HG03342 (cell line): Measurements from ENCODE around the gene DDRGK1.
"Not testable (repeated sequence)": the region's sequence is repeated elsewhere in the genome, so short reads cannot be mapped to it uniquely, and the experiment has no call there.

Experiments
- ATAC-seq: cut with Tn5 transposase; IDR thresholded peaks from one replicate; pipeline ENCODE4 v1.9.1; 2021; ENCODE audit warnings: mild to moderate bottlenecking, moderate library complexity; ENCODE audit not compliant: unreplicated experiment

DDRGK1 gene

DNA sequence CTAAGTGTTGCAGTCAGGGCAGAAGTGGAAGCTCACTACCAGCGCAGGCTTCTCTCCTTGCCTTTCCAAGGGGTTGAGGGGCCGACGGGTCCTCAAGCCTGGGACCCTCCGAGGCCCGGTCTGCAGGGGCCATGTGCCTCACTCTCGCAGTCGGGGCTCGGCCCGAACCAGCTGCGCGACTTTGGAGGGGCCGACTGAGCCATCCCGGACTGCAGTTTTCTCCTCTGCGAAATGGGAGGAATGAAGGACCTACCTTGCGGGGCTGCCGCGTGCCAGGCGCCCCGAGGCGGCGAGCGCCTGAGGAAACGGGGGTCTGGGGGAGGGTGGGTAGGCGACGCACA is 36.8 kb downstream of the DDRGK1 start:
- ATAC-seq, result no peak

DNA sequence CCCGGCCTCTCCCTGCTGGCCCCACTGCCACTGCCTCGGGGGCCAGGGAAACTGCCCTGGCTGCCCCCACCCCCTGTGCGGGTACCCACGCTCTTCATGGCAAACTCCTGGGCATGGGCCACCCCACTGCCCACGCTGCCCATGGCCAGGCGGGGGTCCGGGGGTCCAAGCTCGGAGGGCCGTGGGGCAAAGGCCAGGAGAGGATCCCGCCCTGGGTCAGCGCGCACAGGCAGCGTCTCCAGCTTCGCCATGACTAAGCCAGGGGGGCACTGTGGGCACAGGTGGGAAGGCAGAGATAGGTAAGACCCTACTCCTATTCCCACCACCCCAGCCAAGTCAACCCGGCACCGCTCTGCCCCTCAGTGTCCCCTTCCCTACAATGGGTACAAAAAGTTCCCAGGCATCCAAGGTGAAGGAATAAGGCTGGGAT is 37.6 kb downstream of the DDRGK1 start:
- ATAC-seq, result no peak

DNA sequence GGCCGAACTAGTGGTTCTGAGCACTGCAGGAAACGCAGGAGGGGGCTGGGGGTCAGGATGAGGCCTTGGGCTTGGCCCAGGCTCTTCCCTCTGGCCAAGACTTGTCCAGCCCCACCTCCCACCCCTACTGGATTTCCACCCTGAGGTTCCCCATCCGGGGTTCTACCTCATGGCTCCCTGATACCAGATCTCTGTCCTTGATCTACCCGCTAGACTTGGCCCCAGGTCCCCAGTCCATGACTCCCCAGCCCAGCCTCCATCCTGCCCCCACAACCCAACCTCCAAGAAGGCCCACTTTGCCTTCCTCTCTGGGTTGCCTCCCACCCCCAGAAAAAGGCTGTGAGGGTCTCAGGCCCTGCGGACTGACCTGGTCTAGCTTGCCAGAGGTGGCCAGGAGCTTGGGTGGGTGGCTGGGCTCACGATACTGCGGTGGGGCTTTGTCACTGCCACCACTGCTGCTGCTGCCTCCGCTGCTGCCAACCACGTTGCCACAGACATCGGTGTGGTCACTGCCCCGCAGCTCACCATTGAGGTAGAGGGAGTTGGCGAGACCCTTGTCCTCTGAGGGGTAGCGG is 38.1 kb downstream of the DDRGK1 start:
- ATAC-seq, result no peak

DNA sequence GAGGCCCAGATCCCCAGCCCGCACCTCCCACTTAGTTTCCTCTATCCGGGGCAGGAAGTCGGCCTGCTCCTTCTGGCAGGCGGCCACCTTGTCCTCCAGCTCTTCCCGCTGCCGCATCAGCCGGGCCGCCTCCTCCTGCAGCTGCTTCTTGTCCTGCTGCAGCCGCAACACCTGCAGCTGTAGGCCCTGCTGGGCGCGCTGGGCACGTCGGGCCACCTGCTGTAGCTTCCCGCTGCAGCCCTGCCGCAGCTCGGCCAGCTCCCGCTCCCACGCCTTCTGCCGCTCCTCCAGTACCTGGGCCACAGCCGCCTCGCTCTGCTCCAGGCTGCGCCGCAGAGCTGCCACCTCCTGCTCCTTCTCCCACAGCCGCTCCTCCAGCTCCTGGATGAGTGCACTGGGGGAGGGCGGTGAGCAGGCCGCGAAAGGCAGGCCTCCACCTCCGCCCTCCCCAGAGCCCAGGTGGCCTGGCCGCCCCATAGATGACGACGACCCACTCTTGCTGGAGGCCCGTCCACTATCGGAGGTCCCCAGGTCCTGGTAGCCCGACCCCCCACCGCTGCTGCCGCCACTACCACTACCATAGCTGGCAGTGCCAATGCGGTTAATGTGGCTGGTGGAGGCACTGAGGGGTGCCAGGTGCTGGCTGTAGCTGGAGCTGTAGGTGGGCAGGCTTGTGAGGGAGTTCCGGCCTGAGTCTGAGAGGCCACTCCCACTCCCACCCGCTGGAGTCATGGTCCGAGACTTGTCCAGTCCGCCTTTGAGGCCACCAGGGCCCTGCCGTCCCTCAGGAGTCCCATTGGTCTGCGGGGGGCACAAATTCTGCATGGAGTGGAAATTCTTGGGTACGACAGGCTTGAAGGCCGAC is 38.8 kb downstream of the DDRGK1 start:
- no peak for ATAC-seq

DNA sequence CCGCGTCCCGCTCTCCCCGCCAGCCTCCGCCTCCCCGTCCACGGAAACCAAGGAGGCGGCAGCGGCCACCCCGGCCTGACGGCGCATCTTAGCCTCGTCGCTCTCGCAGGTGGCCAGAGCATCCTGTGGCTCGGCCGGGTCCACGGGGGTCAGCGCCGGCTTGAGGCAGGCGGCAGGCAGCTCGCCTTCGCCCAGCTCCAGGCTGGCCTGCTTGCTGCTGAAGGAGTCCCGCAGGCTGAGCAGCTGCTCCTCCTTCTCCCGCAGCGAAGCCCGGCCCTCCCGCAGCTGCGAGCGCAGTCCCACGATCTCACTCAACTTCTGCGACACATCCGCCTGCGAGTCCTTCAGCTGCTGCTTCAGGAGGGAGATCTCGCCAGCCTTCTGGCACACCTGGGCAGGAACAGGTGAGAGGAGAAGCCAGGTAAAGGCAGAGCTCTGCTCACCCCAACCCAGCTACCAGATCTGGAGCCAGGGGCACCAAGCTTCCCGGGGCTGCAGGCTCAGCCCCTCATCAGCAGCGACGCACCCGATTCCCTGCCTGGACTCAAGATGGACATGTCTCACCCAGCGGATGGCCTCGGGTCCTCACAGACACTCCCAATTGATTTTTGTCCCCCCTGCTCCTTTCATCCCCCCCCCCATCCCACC is 39.6 kb downstream of the DDRGK1 start:
- ATAC-seq, result no peak

DNA sequence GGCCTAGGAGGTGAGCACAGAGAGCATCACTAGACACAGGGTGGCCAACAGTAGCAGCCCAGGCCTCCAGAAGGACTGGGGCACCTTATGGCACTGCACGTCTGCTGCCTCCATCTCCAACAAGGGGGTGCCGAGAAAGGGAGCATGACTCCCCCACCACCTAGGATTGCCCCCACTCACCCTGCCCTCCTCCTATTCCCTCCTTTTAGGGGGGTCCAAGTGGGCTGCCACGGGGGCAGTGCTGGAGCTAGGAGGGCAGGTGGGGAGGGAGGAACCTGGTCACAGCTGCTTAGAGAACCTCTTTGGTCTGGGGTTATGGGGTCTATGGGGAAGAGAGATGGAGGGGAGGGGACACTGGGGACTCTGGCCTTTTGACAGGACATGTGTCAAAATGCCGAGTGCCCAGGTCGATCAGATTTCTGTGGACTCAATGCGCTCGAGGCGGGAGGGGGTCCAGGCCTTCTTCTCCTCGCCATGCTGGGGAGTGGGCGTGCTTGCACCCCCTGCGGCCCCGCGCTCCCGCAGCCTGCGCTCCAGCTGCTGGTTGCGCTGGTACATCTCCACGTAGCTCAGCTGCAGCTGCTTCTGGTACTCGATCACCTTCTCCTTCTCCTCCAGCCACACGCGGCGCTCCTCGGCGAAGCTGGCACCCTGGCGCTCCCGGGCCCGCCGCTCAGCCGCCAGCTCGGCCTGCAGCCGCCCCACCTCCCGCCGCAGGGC is 40.3 kb downstream of the DDRGK1 start:
- no peak for ATAC-seq

DNA sequence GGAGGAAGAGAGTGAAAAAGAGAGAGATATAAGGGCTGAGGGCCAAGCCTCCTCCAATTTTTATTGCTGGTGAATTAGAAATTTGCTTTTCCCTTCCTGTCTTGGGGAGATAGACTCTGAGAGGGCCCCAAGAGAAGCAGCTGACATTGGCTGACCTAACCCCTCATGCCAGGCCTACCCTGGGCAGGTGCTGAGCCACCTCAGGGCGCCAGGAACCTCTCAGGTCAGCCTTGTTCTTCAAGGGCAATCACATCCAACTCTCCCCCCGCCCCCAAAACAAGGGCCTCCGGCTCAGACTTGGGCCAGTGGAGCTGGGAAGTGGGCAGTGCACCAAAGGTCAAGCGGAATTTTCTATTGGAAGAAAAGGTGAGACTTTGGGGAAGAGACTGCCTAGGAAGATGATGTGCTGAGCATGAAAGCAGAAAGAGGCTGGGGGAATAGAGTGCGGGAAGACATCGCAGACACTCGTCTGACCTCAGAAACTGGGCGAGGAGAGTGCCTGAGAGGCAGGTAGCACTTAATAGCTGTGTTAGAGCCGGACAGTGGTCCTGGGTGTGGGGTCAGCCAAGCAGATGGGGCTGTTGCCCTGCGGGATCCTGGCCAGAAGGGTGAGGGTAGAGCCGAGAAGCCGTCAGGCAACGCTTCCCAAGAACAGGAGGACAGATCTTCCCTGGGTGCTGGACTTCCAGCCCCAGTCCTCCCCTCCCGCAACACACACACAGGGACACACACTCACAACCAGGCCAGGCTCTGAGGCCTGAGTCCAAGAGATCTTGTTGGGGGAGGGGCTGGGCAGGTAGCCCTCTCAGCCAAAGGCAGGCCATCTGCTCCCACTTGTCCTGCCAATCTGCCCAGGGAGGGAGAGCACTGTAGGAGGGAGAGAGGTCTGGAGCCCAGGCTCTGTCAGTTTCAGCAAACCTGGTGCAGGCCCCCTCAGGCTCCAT is 41.1 kb downstream of the DDRGK1 start:
- no peak for ATAC-seq

DNA sequence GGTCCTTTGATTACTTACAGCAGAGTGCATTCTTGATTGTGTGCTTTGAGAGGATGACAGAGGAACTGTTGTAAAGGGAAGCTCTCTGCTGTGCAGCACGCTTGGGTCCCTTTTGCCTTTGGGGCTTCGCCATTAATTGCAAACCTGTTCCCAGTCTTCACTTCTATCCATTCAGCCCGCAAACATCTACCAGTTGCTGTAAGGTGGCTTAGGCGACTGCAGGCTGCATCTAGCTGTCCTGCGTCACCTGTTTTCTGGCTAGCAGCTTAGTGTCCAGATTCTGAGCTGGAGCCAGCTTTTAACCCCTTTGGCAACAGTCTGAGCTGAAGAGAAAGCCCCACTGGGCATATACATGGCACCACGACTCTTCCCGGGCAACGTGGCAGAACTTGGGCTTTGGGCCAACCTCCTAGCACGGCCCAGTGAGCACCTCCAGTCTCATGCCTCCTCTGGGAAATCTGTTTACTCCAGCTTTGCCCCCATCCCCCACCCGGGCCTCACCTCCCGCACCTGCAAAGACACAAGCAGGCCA is 42.3 kb downstream of the DDRGK1 start:
- no peak for ATAC-seq

DNA sequence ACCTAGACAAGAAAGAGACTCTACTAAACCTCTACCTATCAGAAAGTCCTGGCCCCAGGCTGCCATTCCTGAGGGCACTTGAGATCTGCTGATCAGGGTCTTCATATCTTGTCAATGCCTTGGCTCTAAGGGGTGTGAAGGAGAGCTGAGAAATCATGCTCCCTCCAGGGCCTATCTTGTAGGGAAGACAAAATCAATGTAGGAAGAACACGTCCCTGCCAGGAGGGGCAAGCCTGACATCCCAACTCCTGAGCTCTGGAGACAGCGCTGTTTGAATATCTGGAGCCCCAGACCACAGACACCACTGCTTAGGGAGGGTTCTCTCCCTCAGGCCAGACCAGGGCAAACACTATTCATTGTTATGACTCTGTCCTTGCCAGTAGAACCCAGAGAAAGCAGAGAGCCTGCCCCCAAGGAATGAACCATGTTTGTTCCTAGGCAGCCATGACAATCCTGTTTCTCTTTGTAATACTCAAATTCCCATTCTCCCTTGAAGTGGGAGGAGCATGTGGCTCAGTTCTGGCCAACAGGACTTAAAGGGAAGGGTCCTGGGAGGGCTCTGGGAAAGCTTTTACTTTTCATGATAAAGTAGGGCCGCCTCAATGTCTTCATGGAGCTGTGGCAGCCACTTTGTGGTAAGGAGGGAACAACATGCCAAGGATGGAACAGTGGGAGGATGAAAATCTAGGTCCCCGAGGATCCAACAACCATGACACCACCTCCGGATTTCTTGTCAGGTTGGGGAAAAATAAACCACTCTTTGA is 43.0 kb downstream of the DDRGK1 start:
- no peak for ATAC-seq

DNA sequence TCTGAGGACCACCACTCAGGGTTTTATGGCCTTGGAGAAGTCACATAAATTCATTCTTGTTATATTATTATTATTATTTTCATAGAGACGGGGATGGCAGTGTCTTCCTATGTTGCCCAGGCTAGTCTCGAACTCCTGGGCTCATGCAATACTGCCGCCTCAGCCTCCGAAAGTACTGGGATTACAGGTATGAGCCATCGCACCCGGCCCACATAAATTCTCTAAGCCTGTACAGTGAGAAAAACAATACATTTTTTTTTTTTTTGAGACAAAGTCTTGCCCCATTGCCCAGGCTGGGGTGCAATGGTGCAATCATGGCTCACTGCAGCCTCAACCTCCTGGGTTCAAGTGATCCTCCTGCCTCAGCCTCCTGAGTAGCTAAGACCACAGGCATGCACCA is 44.1 kb downstream of the DDRGK1 start:
- ATAC-seq, result no peak

DNA sequence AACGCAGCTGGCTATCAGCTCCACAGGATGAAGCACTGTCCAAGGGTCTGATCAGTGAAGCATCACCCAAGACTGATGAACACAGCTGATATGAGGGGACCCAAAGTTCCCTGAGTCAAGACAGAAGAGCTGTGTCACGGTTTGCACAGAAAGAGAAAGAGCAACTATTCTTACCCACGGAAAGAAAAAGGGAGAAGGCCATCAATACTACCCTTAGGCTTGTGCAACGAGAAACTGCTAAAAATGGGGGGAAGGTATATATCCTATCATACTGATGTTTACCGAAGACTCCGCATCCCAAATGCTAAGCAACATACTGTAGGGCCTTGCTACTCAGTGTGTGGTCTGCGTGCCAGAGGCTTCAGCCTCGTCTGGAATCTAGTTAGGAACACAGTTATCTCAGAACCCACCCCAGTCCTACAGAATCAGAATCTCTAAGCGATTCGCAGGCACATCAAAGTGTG is 45.5 kb downstream of the DDRGK1 start:
- ATAC-seq, result no peak

DNA sequence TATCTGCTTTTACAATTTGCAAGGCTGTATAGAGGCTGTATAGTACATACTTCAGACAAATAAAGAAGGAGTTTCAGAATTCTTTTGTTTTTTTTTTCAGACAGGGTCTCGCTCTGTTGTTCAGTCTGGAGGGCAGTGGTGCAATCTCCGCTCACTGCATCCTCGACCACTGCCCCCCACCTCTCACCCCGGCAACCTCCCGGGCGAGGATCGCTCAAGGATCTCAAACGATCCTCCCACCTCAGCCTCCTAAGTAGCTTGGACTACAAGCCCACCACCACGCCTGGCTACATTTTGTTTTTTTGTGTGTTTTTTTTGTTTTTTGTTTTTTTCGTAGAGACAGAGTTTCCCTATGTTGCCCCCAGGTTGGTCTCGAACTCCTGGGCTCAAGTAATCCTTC is 46.7 kb downstream of the DDRGK1 start:
- no peak for ATAC-seq

DNA sequence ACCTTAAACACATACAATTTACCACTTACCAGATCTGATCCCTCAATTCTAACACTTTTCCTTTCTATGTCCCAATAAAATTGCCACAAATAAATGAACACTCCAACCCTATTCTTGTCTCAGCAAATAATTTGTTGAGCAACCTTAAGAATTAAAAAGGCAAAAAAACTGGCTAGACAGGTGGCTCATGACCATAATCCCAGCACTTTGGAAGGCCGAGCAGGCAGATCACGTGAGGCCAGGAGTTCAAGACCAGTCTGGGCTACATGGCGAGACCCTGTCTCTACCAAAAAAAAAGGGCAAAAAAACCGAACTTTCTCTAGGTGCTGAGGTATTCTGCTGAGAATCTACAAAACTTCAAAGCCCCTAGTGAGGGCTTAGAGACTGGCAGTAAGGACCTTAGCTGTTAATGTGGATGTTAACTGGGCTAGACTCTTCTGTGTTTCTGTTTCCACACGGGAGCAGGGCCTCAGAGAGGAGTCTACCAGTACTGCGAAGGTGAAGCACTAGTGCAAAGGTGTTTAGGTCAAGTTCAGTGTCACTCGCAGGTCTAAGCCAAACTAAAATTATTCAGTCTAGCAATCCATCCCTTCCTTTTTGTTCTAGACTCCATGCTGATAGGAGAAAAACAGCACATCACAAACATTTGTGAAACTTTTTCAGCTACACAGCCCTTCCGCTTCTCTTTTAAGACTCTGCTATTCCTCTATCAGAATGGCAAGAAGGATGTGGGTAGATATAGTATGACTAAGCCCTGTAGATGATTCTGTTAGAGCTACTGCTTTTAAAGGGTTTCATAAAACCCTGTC is 47.5 kb downstream of the DDRGK1 start:
- no peak for ATAC-seq

DNA sequence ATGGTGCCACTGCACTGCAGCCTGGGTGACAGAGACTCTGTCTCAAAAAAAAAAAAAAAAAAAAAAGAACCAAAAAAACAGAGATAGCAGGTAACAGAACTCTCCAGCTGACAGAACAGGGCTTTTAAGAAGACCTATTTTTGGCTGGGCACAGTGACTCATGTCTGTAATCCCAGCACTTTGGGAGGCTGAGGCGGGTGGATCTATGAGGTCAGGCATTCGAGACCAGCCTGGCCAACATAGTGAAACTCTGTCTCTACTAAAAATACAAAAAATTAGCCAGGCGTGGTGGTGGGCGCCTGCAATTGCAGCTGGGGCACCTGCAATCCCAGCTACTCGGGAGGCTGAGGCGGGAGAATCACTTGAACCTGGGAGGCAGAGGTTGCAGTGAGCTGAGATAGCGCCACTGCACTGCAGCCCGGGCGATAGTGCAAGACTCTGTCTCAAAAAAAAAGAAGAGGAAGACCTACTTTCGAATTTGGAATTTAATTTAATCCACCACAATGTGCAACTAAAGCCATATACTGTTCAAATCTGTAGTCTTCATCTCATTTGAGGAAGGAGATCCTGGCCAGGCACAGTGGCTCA is 52.3 kb downstream of the DDRGK1 start:
- not testable (repeated sequence) for ATAC-seq

DNA sequence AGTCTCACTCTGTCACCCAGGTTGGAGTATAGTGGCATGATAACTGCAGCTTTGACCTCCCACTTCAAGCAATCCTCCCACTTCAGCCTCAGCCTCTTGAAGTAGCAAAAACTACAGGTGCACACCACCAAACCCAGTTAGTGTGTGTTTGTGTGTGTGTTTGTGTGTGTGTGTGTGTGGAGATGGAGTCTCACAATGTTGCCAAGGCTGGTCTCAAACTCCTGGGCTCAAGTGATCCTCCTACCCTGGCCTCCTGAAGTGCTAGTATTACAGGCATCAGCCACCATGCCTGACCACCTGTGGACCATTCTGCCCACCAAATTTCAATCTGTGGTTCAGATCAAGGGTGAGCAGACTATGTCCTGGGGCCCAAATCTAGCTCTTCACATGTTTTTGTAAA is 53.6 kb downstream of the DDRGK1 start:
- ATAC-seq, result no peak

DNA sequence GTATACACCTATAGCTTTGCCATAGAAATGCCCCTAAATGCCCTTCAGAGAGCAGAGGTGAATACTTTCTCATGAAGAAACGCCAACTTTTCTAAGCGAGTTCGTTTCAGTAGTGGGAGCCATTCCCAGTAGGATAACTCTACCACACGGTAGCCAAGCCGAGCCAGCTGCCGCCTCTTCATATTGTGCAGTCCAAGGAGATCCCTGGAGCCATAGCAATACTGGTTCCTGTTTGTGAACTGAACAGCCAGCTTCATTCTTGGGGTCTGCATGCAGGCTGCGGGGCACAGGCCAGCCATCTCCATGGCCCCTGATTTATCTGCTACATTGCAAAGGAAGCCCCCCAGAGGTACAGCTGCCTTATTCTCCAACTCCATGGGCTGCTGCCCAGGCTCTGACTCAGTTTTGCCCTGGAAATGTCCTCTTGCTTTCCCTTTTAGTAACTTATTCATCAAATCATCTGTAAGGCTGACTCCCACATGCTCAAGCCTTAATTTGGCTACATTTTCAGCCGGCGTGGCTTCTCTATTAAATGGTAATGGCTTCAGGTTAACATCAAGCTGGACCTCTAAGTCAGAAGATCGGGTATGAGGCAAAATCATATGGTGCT is 57.6 kb downstream of the DDRGK1 start:
- no peak for ATAC-seq

DNA sequence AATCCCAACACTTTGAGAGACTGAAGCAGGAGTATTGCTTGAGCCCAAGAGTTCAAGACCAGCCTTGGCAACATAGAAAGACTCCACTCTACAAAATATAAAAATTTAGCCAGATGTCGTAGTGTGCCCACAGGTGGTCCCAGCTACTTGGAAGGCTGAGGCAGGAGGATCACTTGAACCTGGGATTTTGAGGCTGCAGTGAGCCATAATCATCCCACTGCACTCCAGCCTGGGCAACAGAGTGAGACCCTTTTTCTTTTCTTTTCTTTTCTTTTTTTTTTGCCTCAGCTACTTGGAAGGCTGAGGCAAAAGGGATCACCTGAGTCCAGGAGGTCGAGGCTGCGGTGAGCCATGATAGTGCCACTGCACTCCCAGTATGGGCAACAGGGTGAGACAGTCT is 62.7 kb downstream of the DDRGK1 start:
- ATAC-seq, result no peak
